Stimulated activated CD4-positive, alpha-beta T cell treated with anti-CD3 and anti-CD28 coated beads, Interleukin-2, amount 100 ng/mL, for 48 hours (primary cell): Measurements from ENCODE around the gene DHRS3.
"Not testable (repeated sequence)": the region's sequence is repeated elsewhere in the genome, so short reads cannot be mapped to it uniquely, and the experiment has no call there.

Source experiments
- DNase-seq, 2 donors: peaks; one replicate each; pipeline ENCODE4 v3.0.0-alpha.2; 2020

Gene DHRS3

GRCh38 chr1:12572522-12572921 is 45.5 kb downstream of the DHRS3 start:
- no peak for DNase-seq

GRCh38 chr1:12570291-12570690 is 47.7 kb downstream of the DHRS3 start:
- DNase-seq = no peak

GRCh38 chr1:12568009-12568767 is 49.8 kb downstream of the DHRS3 start:
- DNase-seq = no peak

GRCh38 chr1:12567288-12567819 is 50.7 kb downstream of the DHRS3 start:
- no peak for DNase-seq

- no peak for DNase-seq
Measured at GRCh38 chr1:12566484-12567287, 51.3 kb downstream of the DHRS3 start.

- DNase-seq = no peak
Measured at GRCh38 chr1:12565966-12566352, 52.1 kb downstream of the DHRS3 start.

GRCh38 chr1:12565094-12565965 is 52.7 kb downstream of the DHRS3 start:
- DNase-seq = no peak

GRCh38 chr1:12564251-12564650 is 53.8 kb downstream of the DHRS3 start:
- DNase-seq = not testable (repeated sequence)

- no peak for DNase-seq
Measured at GRCh38 chr1:12562955-12563576, 54.9 kb downstream of the DHRS3 start.

GRCh38 chr1:12561121-12561520 is 56.9 kb downstream of the DHRS3 start:
- no peak for DNase-seq

- no peak for DNase-seq
Measured at GRCh38 chr1:12556957-12557935, 60.8 kb downstream of the DHRS3 start.

GRCh38 chr1:12556368-12556930 is 61.6 kb downstream of the DHRS3 start:
- no peak for DNase-seq

GRCh38 chr1:12555411-12556367 is 62.3 kb downstream of the DHRS3 start:
- no peak for DNase-seq

GRCh38 chr1:12554521-12555305 is 63.3 kb downstream of the DHRS3 start:
- no peak for DNase-seq

GRCh38 chr1:12553963-12554362 is 64.0 kb downstream of the DHRS3 start:
- DNase-seq = no peak

- DNase-seq = no peak
Measured at GRCh38 chr1:12552951-12553921, 64.8 kb downstream of the DHRS3 start.

- no peak for DNase-seq
Measured at GRCh38 chr1:12552111-12552888, 65.7 kb downstream of the DHRS3 start.
